ENCODE measurements around the gene SH3RF3. TPM values are rescaled to one million over a fixed set of nuclear protein-coding genes. Genes with fewer than 3 reads are reported as not detected.

The SH3RF3 gene
- total RNA-seq, 1 donor from 2014 or later = 7.4 TPM

- intact Hi-C loops (cut with DNase I) = no loop called here
Measured at GRCh38 chr2:109134741-109135358, 5.8 kb downstream of the SH3RF3 start.

GRCh38 chr2:109135359-109136197, 6.6 kb downstream of the SH3RF3 start:
- no peaks in the 10 kb centered on the region for H3K27me3 ChIP-seq
- peaks cover 3% of the 10 kb centered on the region for H3K4me1 ChIP-seq
- no peak overlapping the region for H3K27ac ChIP-seq
- no peaks in the 10 kb centered on the region for H3K9me3 ChIP-seq
- no peak for TF ChIP-seq CTCF (IDR thresholded peaks at IDR 0.05)
- intact Hi-C loops (cut with DNase I) = no loop called here
- ATAC-seq (no peak), DNase-seq (no peak)
- H3K4me3 ChIP-seq = no peak overlapping the region
- no peaks in the 10 kb centered on the region for H3K36me3 ChIP-seq

More at GRCh38 chr2:109134741-109135358, 5.8 kb downstream of the SH3RF3 start:
- Histone ChIP-seq H3K36me3 (no peaks in the 10 kb centered on the region), H3K9me3 (no peaks in the 10 kb centered on the region), H3K27ac (no peak overlapping the region), H3K27me3 (no peaks in the 10 kb centered on the region), H3K4me1 (peaks cover 3% of the 10 kb centered on the region), H3K4me3 (no peak overlapping the region)
- no peak for TF ChIP-seq CTCF (IDR thresholded peaks at IDR 0.05)
- ATAC-seq (no peak), DNase-seq (no peak)

- Histone ChIP-seq H3K9me3 (no peaks in the 10 kb centered on the region), H3K4me3 (no peak overlapping the region), H3K27me3 (no peaks in the 10 kb centered on the region), H3K4me1 (peaks cover 3% of the 10 kb centered on the region), H3K27ac (no peak overlapping the region), H3K36me3 (no peaks in the 10 kb centered on the region)
- intact Hi-C loops (cut with DNase I) = no loop called here
- DNase-seq (no peak), ATAC-seq (no peak)
- no peak for TF ChIP-seq CTCF (IDR thresholded peaks at IDR 0.05)
Measured at GRCh38 chr2:109136542-109136941, 7.5 kb downstream of the SH3RF3 start.

- no peak for DNase-seq
- Histone ChIP-seq H3K27me3 (no peaks in the 10 kb centered on the region), H3K4me3 (no peak overlapping the region), H3K9me3 (no peaks in the 10 kb centered on the region), H3K27ac (no peak overlapping the region), H3K4me1 (peaks cover 3% of the 10 kb centered on the region), H3K36me3 (no peaks in the 10 kb centered on the region)
- no peak for ATAC-seq
- intact Hi-C loops (cut with DNase I) = no loop called here
- no peak for TF ChIP-seq CTCF (IDR thresholded peaks at IDR 0.05)
Measured at GRCh38 chr2:109137616-109138015, 8.6 kb downstream of the SH3RF3 start.

- Histone ChIP-seq H3K9me3 (no peaks in the 10 kb centered on the region), H3K4me1 (peaks cover 3% of the 10 kb centered on the region), H3K4me3 (no peak overlapping the region), H3K27me3 (no peaks in the 10 kb centered on the region), H3K27ac (no peak overlapping the region), H3K36me3 (no peaks in the 10 kb centered on the region)
- no peak for DNase-seq
- ATAC-seq = peak; percentile 6
- no peak for TF ChIP-seq CTCF (IDR thresholded peaks at IDR 0.05)
- intact Hi-C loops (cut with DNase I) = no loop called here
Measured at GRCh38 chr2:109138449-109138848, 9.4 kb downstream of the SH3RF3 start.
